Erythroblast (primary cell): Measurements from ENCODE around the gene KRTAP10-1.

Experiments
- GATA1 ChIP-seq: IDR thresholded peaks from 2 replicates; pipeline ENCODE4 v1.6.1; 2011; ENCODE audit warnings: low read depth, mild to moderate bottlenecking, control low read depth, low read length, moderate library complexity
- POLR2A ChIP-seq: IDR thresholded peaks from 2 replicates; pipeline ENCODE4 v1.6.1; 2011; ENCODE audit warnings: mild to moderate bottlenecking, low read length

- TF ChIP-seq POLR2A: no peak
- no peak for TF ChIP-seq GATA1
Observed at GRCh38 chr21:44506279-44507255, 33.4 kb downstream of the KRTAP10-1 start.
